H1 (cell line): Measurements from ENCODE around the gene APBB3. TPM values are rescaled to one million over a fixed set of nuclear protein-coding genes. Genes with fewer than 3 reads are reported as not detected.

ENCODE experiments used
- HDAC2 ChIP-seq, 2 experiments: fragments of 300-600 bp in 1 of 2; sonication (generic) in 1 of 2; IDR thresholded peaks; 2 replicates each; pipeline ENCODE4 v1.6.1; 2011 to 2012; ENCODE audit warnings: low read depth in 2 of 2, low read length in 2 of 2, mild to moderate bottlenecking in 2 of 2, moderate library complexity in 2 of 2, borderline replicate concordance in 1 of 2, inconsistent platforms in 1 of 2
- RXRA ChIP-seq: IDR thresholded peaks from 2 replicates; pipeline ENCODE4 v1.6.1; 2011; ENCODE audit warnings: low read depth, mild to moderate bottlenecking, low read length, moderate library complexity; ENCODE audit not compliant: insufficient read depth
- SUZ12 ChIP-seq: fragments of 200-600 bp; sonication (generic); IDR thresholded peaks from 2 replicates; pipeline ENCODE4 v1.6.1; 2012; ENCODE audit warnings: mild to moderate bottlenecking, inconsistent platforms, low read length, moderate library complexity, mixed read lengths
- polyA plus RNA-seq, 7 experiments: library from polyadenylated mRNA; depleted of rRNA in 3 of 7; stranded (reverse) in 5 of 7; unstranded in 2 of 7; fragments of >200 nt in 5 of 7; fragments of 200-250 nt in 2 of 7; gene quantifications; 1 replicate in 5 of 7; 2 replicates in 1 of 7; 4 replicates in 1 of 7; pipeline versions ENCODE4 v1.2.1 to v1.2.3, GENCODE V29; 2011 to 2013; ENCODE audit warnings: missing spikeins in 2 of 7, mixed read lengths in 2 of 7
- total RNA-seq: library from RNA; stranded (reverse); fragmentation: NEBNext Ultra II Directional; extraction: Animal tissue kit (Norgen Biotek cat#: 25700); gene quantifications from 2 replicates; pipeline ENCODE4 v1.2.1, GENCODE V29; 2021

The APBB3 gene
- total and polyA plus RNA-seq, 2 of the 8 experiments (the other 6 are each of a cell fraction or from before 2014, with no cell fraction given) = 16.0 to 21.9 TPM

DNA sequence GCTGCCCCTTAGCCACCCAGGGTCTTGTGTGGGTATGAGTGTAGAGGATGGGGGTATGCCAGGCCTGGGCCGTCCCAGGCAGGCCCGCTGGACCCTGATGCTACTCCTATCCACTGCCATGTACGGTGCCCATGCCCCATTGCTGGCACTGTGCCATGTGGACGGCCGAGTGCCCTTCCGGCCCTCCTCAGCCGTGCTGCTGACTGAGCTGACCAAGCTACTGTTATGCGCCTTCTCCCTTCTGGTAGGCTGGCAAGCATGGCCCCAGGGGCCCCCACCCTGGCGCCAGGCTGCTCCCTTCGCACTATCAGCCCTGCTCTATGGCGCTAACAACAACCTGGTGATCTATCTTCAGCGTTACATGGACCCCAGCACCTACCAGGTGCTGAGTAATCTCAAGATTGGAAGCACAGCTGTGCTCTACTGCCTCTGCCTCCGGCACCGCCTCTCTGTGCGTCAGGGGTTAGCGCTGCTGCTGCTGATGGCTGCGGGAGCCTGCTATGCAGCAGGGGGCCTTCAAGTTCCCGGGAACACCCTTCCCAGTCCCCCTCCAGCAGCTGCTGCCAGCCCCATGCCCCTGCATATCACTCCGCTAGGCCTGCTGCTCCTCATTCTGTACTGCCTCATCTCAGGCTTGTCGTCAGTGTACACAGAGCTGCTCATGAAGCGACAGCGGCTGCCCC, 2.9 kb upstream of the APBB3 start (continued):
- TF ChIP-seq SUZ12 (no peak), HDAC2 (IDR thresholded peaks at IDR 0.05; ENCODE audit: borderline replicate concordance in 1 of 2, low read depth in 2 of 2, low read length in 2 of 2) (no peak), RXRA (no peak)
